ENCODE measurements around the gene INPP5A. TPM values are rescaled to one million over a fixed set of nuclear protein-coding genes. Genes with fewer than 3 reads are reported as not detected.

The INPP5A gene
- total RNA-seq, 4 donors from 2014 or later, result 16.9 to 58.2 (median 29.5) TPM

DNA sequence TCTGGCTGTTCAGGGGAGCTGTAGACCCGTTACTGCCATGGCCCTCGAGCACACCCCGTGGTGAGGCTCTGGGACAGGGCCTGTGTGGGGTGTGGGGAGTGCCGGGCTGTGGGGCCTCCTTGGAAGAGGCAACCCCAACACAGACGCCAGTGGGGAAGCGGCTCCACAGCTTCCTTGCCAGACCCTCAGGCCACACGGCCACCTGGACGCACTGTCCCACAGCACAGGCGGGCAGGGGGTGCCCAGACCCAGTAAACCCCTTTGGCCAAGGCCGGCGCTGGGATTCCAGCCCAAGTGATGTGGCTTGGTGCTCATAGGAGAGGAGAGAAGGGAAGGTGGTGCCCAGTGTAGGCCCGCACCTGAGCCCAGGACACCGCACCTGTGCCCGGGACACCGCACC lies 261.3 kb downstream of the INPP5A start:
- TF ChIP-seq POLR2A (IDR thresholded peaks at IDR 0.05), result no peak
- TF ChIP-seq, protein P1, sequence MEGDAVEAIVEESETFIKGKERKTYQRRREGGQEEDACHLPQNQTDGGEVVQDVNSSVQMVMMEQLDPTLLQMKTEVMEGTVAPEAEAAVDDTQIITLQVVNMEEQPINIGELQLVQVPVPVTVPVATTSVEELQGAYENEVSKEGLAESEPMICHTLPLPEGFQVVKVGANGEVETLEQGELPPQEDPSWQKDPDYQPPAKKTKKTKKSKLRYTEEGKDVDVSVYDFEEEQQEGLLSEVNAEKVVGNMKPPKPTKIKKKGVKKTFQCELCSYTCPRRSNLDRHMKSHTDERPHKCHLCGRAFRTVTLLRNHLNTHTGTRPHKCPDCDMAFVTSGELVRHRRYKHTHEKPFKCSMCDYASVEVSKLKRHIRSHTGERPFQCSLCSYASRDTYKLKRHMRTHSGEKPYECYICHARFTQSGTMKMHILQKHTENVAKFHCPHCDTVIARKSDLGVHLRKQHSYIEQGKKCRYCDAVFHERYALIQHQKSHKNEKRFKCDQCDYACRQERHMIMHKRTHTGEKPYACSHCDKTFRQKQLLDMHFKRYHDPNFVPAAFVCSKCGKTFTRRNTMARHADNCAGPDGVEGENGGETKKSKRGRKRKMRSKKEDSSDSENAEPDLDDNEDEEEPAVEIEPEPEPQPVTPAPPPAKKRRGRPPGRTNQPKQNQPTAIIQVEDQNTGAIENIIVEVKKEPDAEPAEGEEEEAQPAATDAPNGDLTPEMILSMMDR (IDR thresholded peaks at IDR 0.05), result no peak
- 83% methylated on average over 1 of the region's 15 CpGs; no CpG with 5 or more reads in 1 of the 2 donors for WGBS, 2 donors
- Histone ChIP-seq H3K36me3 (no peaks in the 10 kb centered on the region), H3K27me3 (peaks cover 0 to 19% (median 0%) of the 10 kb centered on the region in 4 donors), H3K4me1 (no peaks in the 10 kb centered on the region), H3K9me3 (peaks cover 0 to 5% (median 3%) of the 10 kb centered on the region in 3 donors), H3K4me3 (no peak overlapping the region), H3K27ac (no peak overlapping the region)
- DNase-seq, result no peak
- intact Hi-C loops (cut with DNase I), result no loop called here

DNA sequence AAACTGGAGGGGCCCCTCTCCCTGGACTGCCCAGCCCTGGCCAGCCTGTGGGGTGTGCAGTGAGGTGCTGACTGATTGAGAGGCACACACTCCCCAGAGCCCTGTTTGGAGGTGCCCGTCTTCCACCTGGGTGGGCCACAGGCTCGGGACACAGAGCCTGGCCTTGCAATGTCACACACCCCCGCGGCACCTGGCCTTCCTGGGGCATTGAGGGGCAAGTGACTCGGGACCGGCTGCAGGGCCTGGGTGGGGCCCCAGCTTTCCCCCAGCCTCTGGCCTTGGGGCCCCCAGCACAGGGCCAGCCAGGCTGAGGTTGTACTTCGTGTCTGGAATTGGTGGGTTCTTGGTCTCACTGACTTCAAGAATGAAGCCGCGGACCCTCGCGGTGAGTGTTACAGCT lies 262.3 kb downstream of the INPP5A start:
- Histone ChIP-seq H3K36me3 (no peaks in the 10 kb centered on the region), H3K4me1 (no peaks in the 10 kb centered on the region), H3K9me3 (peaks cover 0 to 5% (median 3%) of the 10 kb centered on the region in 3 donors), H3K27ac (no peak overlapping the region), H3K27me3 (peaks cover 0 to 13% (median 0%) of the 10 kb centered on the region in 4 donors), H3K4me3 (no peak overlapping the region)
- no peak for DNase-seq
- TF ChIP-seq, protein P1 (IDR thresholded peaks at IDR 0.05), result no peak
- TF ChIP-seq POLR2A (IDR thresholded peaks at IDR 0.05), result no peak
- intact Hi-C loops (cut with DNase I), result no loop called here
- no CpG with 5 or more reads among the region's 11 CpGs for WGBS, 2 donors

DNA sequence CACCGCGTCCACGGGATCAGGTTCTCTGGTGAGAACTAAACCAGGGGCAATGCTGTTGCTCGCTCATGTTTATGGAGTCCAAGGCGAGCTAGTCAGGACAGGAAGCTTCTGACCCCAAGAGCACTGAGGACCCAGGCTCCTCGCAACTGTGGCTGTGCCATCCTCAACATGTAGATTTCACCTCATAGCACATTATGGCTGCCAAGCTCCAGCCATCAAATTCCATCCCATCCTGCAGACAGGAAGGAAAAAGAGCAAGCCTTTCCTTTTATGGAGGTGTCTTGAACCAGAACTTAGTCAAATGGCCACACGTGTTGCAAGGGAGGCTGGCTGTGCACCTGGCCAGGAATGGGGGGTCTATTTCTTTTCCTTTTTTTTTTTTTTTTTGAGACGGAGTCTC lies 264.5 kb downstream of the INPP5A start:
- H3K27ac ChIP-seq, result no peak overlapping the region
- no peak for DNase-seq
- intact Hi-C loops (cut with DNase I), result no loop called here
- 74 to 83% methylated on average over 5 to 7 of the region's 8 CpGs for WGBS, 2 donors
- H3K4me3 ChIP-seq, result no peak overlapping the region
- no peaks in the 10 kb centered on the region for H3K4me1 ChIP-seq
- H3K27me3 ChIP-seq, result peaks cover 0 to 16% (median 0%) of the 10 kb centered on the region in 4 donors
- H3K36me3 ChIP-seq, result no peaks in the 10 kb centered on the region
- TF ChIP-seq POLR2A (IDR thresholded peaks at IDR 0.05), result no peak
- TF ChIP-seq, protein P1 (IDR thresholded peaks at IDR 0.05), result no peak
- peaks cover 0 to 5% (median 3%) of the 10 kb centered on the region in 3 donors for H3K9me3 ChIP-seq

DNA sequence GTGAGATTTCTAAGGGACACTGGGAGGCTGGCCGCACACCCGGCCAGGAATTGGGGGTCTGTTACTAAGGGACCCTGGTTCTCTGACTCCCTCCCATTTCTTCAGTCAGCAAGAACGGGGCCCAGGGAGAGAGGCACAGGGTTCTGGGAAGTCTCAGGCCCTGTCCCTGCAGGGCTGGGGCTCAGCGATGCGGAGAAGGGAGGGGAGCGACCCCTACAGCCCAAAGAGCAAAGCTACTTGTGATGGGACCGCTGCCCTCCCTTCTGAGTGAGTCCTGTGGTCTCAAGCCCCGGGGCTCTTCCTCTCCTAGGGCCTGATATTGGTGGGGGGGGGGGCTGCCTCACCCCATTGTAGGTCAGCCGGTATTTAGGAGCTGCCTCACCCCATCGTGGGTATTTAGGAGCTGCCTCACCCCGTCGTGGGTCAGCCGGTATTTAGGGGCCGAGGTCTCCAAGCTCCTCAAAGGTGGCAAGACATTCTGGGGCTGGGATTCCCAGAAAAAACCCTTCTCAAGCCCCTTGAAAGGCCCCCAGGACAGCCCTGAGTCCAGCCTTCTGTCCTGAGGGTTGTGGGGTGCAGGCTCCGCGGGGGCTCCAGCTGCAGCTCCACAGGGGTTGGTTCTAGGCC lies 265.2 kb downstream of the INPP5A start:
- DNase-seq, result no peak
- intact Hi-C loops (cut with DNase I), result no loop called here
- Histone ChIP-seq H3K27me3 (peaks cover 0 to 16% (median 0%) of the 10 kb centered on the region in 4 donors), H3K27ac (no peak overlapping the region), H3K4me3 (no peak overlapping the region), H3K36me3 (no peaks in the 10 kb centered on the region), H3K4me1 (no peaks in the 10 kb centered on the region), H3K9me3 (peaks cover 0 to 5% (median 3%) of the 10 kb centered on the region in 3 donors)
- WGBS, 2 donors, result 79% methylated on average over 9 of the region's 16 CpGs; no CpG with 5 or more reads in 1 of the 2 donors
- TF ChIP-seq POLR2A (IDR thresholded peaks at IDR 0.05), result no peak
- TF ChIP-seq, protein P1 (IDR thresholded peaks at IDR 0.05), result no peak

DNA sequence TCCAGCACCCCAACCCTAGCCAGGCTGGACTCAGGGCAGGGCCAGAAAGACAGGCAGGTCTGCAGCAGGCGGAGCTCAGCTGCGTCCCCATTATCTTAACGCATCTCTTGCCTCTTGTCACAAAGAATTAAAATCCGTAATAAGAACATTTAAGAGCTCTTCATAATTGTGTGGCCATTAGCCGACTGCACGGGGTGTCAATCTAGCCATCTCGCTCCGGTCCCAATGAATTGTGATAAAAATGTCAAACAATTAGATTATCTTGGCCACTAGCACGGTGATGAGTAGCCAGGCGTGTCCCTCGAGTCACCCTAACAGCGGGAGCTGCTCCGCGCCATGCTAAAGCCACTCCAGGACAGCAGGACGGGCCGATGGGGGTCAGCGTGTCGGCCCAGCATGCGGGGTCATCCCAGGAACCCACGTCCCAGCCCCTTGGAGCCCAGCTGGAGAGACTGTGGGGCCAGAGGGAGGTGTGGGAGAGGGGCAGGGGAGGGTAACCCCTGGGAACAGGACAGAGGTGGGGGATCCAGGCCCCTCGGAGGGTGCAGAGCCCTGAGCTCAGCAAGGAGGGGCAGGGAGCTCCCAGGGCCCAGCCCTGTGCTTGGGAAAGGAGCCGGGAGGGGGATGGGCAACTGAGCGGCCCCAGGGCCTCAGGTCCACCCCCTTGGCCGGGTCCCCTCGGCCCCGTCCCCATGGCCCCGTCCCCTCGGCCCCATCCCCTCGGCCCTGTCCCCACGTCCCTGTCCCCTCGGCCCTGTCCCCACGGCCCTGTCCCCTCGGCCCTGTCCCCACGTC lies 266.0 kb downstream of the INPP5A start:
- Histone ChIP-seq H3K27me3 (peaks cover 0 to 22% (median 0%) of the 10 kb centered on the region in 4 donors), H3K4me1 (no peaks in the 10 kb centered on the region), H3K4me3 (no peak overlapping the region), H3K36me3 (no peaks in the 10 kb centered on the region), H3K9me3 (peaks cover 0 to 5% (median 3%) of the 10 kb centered on the region in 3 donors), H3K27ac (no peak overlapping the region)
- intact Hi-C loops (cut with DNase I), result no loop called here
- WGBS, 2 donors, result 63 to 84% methylated on average over 15 to 17 of the region's 34 CpGs
- DNase-seq, result no peak
- TF ChIP-seq POLR2A (IDR thresholded peaks at IDR 0.05), result no peak
- TF ChIP-seq, protein P1 (IDR thresholded peaks at IDR 0.05), result no peak
